CD4-positive, alpha-beta T cell (primary cell): ENCODE results near the gene CENPT. TPM values are rescaled to one million over a fixed set of nuclear protein-coding genes. Genes with fewer than 3 reads are reported as not detected.
A peak's percentile ranks its signal among the peaks of the same experiment; 100 is the strongest.

Source experiments
- ATAC-seq: fragments of 200-7000 bp; cut with Tn5 transposase; one replicate; pipeline ENCODE4 v1.10.0; 2022; ENCODE audit warnings: mild to moderate bottlenecking; ENCODE audit not compliant: poor library complexity
- CTCF ChIA-PET: fragments of 350-600 bp; sonication (Branson Sonifier 250); formaldehyde crosslinking; loops from one replicate; lab custom pipeline; 2021; ENCODE audit warnings: antibody characterized with exemption, inconsistent platforms; lab: Charles Lee
- POLR2A ChIA-PET: fragments of 350-600 bp; sonication (Branson Sonifier 250); formaldehyde crosslinking; loops from one replicate; lab custom pipeline; 2021; ENCODE audit warnings: antibody characterized with exemption, inconsistent platforms; lab: Charles Lee
- DNase-seq, 14 experiments: peaks; one replicate each; pipeline ENCODE4 v3.0.0-alpha.2; 2013 to 2020; ENCODE audit warnings: mixed read lengths in 2 of 14
- H3K27ac ChIP-seq, 2 donors: one replicate each; pipeline versions ENCODE4 v1.5.1 to v1.7.0; 2013; ENCODE audit warnings: low read length in 2 of 2, low read depth in 1 of 2, mild to moderate bottlenecking in 1 of 2
- H3K27me3 ChIP-seq, 2 experiments: 1 replicate in 1 of 2; 2 replicates in 1 of 2; pipeline versions ENCODE4 v1.6.1 to v1.7.0; 2013; ENCODE audit warnings: low read length in 2 of 2, control low read depth in 1 of 2, mild to moderate bottlenecking in 1 of 2, moderate library complexity in 1 of 2; ENCODE audit not compliant: insufficient read depth in 2 of 2, control insufficient read depth in 1 of 2
- H3K36me3 ChIP-seq: one replicate; pipeline ENCODE4 v1.6.1; 2013; ENCODE audit warnings: low read length, control low read depth; ENCODE audit not compliant: insufficient read depth
- H3K4me1 ChIP-seq: one replicate; pipeline ENCODE4 v1.6.1; 2013; ENCODE audit warnings: low read length, control low read depth; ENCODE audit not compliant: insufficient read depth
- H3K4me3 ChIP-seq: one replicate; pipeline ENCODE4 v1.5.1; 2013; ENCODE audit warnings: mild to moderate bottlenecking, low read length, moderate library complexity
- H3K9me3 ChIP-seq, 2 experiments: 1 replicate in 1 of 2; 2 replicates in 1 of 2; pipeline versions ENCODE4 v1.6.1 to v1.7.0; 2013; ENCODE audit warnings: low read length in 2 of 2, mild to moderate bottlenecking in 2 of 2, control low read depth in 1 of 2, moderate library complexity in 1 of 2; ENCODE audit not compliant: control insufficient read depth in 1 of 2, insufficient read depth in 1 of 2
- H3K27ac Mint-ChIP-seq: one replicate; pipeline ENCODE4 v1.8.0; 2020; ENCODE audit warnings: mixed read lengths
- H3K27me3 Mint-ChIP-seq: one replicate; pipeline ENCODE4 v1.8.0; 2021; ENCODE audit warnings: mixed read lengths
- H3K36me3 Mint-ChIP-seq: one replicate; pipeline ENCODE4 v1.8.0; 2021; ENCODE audit warnings: low read depth, mixed read lengths
- H3K4me1 Mint-ChIP-seq: one replicate; pipeline ENCODE4 v1.8.0; 2021; ENCODE audit warnings: low read depth, mixed read lengths
- H3K4me3 Mint-ChIP-seq: one replicate; pipeline ENCODE4 v1.8.0; 2020; ENCODE audit warnings: mild to moderate bottlenecking, mixed read lengths
- H3K9me3 Mint-ChIP-seq: one replicate; pipeline ENCODE4 v1.8.0; 2020; ENCODE audit warnings: mixed read lengths
- intact Hi-C, 2 experiments: fragments of 100-400 bp; cut with DNase I in 1 of 2; cut with micrococcal nuclease in 1 of 2; formaldehyde crosslinking; loops; one replicate each; pipeline versions ENCODE4 v1.15.1 to v1.9.0; 2023 to 2025; cut with DNase I, micrococcal nuclease
- polyA plus RNA-seq, 2 donors: library from polyadenylated mRNA; unstranded; fragments of 120-200 nt; gene quantifications; one replicate each; pipeline ENCODE4 v1.2.1, GENCODE V29; 2013
- total RNA-seq, 174 experiments: library from RNA in 2 of 174; stranded (reverse) in 2 of 174; gene quantifications; one replicate each; pipeline ENCODE4 v1.2.3 and lab custom pipeline; 2021 to 2026
- TF ChIP-seq, protein P1 (sequence below): fragments of 200-600 bp; IDR thresholded peaks from one replicate; pipeline ENCODE4 v1.8.0; 2022; ENCODE audit warnings: antibody characterized with exemption, mild to moderate bottlenecking

CENPT gene, protein sequence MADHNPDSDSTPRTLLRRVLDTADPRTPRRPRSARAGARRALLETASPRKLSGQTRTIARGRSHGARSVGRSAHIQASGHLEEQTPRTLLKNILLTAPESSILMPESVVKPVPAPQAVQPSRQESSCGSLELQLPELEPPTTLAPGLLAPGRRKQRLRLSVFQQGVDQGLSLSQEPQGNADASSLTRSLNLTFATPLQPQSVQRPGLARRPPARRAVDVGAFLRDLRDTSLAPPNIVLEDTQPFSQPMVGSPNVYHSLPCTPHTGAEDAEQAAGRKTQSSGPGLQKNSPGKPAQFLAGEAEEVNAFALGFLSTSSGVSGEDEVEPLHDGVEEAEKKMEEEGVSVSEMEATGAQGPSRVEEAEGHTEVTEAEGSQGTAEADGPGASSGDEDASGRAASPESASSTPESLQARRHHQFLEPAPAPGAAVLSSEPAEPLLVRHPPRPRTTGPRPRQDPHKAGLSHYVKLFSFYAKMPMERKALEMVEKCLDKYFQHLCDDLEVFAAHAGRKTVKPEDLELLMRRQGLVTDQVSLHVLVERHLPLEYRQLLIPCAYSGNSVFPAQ
- 10 to 100 TPM; 77.5 to 84.1 TPM for total RNA-seq
- 44.0 TPM for polyA plus RNA-seq (2013, experiment 1 of 2)
- polyA plus RNA-seq (2013, experiment 2 of 2): 66.9 TPM
- 15.4 to 125 (median 67.9) reads per million in 172 experiments for total RNA-seq (lab: John Stamatoyannopoulos, UW)

DNA sequence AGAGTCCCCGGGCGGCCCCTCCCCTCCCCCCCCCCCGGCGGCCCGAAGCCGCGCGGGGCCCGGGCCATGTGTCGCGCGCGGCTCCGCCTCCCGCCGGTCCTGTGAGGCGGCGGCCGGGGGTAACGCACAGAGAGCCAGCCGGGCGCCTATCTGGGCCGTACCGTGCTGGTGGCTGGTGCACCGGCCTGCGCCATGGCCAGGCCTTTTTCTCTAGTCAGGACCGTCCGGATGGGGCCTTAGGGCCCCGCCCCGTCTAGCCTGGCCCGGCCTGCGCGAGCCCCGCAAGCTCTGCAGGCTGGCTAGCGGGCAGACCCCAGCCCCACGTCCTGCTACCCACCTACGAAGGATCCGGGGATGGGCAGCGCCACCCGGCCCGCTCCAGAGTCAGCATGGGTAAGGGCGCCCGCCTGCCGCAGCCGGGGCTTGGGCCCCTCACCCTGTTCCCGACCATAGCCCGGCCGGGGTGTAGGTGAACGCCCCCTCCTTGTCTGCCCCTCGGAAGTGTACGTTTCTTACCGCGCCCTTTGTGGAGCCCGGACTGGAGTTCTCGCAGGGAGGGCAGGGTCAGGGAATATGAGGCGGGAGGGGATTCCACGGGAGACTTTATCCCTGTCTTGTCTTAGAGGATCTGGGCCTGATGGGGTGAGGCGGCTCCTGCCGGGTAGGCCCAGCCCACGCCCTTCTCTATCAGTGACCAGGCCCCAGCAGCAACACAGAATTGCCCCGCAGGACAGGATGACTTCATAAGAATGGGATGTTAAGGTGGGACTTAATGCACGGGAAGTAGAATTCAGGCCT lies at the start of gene CENPT:
CENPT (minus strand) TSS at position 630 of the 798 bp plus-strand sequence. CDS start 13,834 bp downstream, outside the sequence.
- Mint-ChIP-seq H3K36me3 (peaks cover 30% of the 10 kb centered on the region), H3K27ac (peak within 1 kb of the TSS; percentile 95), H3K9me3 (no peaks in the 10 kb centered on the region), H3K4me3 (peak within 1 kb of the TSS; percentile 91), H3K4me1 (peaks cover 48% of the 10 kb centered on the region), H3K27me3 (no peaks in the 10 kb centered on the region)
- ATAC-seq (peak; percentile 44), DNase-seq (peak in 1 of 14 experiments; percentile 17)
- Histone ChIP-seq H3K4me1 (peaks cover 63% of the 10 kb centered on the region), H3K36me3 (peaks cover 12% of the 10 kb centered on the region), H3K27ac (peak within 1 kb of the TSS; percentile 85 to 92), H3K27me3 (no peaks in the 10 kb centered on the region), H3K4me3 (peak within 1 kb of the TSS; percentile 91), H3K9me3 (no peaks in the 10 kb centered on the region)
- TF ChIP-seq, protein P1, sequence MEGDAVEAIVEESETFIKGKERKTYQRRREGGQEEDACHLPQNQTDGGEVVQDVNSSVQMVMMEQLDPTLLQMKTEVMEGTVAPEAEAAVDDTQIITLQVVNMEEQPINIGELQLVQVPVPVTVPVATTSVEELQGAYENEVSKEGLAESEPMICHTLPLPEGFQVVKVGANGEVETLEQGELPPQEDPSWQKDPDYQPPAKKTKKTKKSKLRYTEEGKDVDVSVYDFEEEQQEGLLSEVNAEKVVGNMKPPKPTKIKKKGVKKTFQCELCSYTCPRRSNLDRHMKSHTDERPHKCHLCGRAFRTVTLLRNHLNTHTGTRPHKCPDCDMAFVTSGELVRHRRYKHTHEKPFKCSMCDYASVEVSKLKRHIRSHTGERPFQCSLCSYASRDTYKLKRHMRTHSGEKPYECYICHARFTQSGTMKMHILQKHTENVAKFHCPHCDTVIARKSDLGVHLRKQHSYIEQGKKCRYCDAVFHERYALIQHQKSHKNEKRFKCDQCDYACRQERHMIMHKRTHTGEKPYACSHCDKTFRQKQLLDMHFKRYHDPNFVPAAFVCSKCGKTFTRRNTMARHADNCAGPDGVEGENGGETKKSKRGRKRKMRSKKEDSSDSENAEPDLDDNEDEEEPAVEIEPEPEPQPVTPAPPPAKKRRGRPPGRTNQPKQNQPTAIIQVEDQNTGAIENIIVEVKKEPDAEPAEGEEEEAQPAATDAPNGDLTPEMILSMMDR: no peak
- POLR2A ChIA-PET: interaction anchor here (0.9 to 3.0 kb wide), 8 partner anchors 14 to 238 kb away, joined by 3 to 26 read pairs (median 6); partner anchors contain the start of genes EDC4, NFATC3, PSKH1 and PSMB10
- CTCF ChIA-PET: interaction anchor here (4.9 kb wide), 1 partner anchor 31 kb away, joined by 41 read pairs; no protein-coding TSS in a partner anchor
- intact Hi-C loops: loop anchor here (1.0 to 10.0 kb wide), 5 partner anchors 14 to 622 kb away; partner anchors contain the start of genes C16orf86 (in 1 of the 2), ENKD1 (in 1 of the 2), PSKH1 (in 1 of the 2) and TMEM208 (in 1 of the 2)

DNA sequence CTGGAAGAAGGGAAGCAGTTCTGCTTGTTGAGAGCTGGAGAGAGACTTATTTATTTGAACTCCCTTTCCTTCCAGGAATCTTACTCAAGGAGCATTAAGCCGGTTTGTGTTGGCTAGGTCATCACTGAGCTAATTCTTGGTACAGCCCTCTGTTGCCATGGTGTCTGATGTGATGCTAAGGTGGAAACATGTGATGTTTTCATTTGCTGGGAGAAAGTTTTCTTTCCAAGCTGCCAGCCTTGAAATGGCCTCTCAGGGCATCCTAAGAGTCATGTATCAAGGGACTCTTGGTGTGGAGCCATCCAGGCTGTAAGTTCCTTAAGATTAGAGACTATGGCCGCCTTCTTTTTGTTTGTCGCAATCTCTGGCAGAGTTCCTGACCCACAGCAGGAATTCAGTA lies 49.7 kb upstream of the CENPT start:
- Histone ChIP-seq H3K9me3 (no peaks in the 10 kb centered on the region), H3K4me1 (peaks cover 29% of the 10 kb centered on the region), H3K27me3 (no peaks in the 10 kb centered on the region), H3K27ac (no peak overlapping the region), H3K36me3 (peaks cover 10% of the 10 kb centered on the region), H3K4me3 (no peak overlapping the region)
- Mint-ChIP-seq H3K4me3 (peak overlapping the region; percentile 27), H3K9me3 (no peaks in the 10 kb centered on the region), H3K27me3 (no peaks in the 10 kb centered on the region), H3K27ac (no peak overlapping the region), H3K36me3 (peaks cover 20% of the 10 kb centered on the region), H3K4me1 (peaks cover 53% of the 10 kb centered on the region)
- intact Hi-C loops: no loop called here
- TF ChIP-seq, protein P1: no peak
- ATAC-seq (no peak), DNase-seq (no peak)
- POLR2A ChIA-PET: interaction anchor here (1.1 kb wide), 1 partner anchor 51 kb away, joined by 3 read pairs; the partner anchor contains the start of gene NUTF2
- CTCF ChIA-PET: interaction anchor here (0.7 to 1.2 kb wide), 2 partner anchors 13 to 81 kb away, joined by 4 read pairs; no protein-coding TSS in a partner anchor
